PFSK-1 (cell line): ENCODE results near the gene GRIN2A.

Experiments
- POLR2AphosphoS5 ChIP-seq: IDR thresholded peaks from 2 replicates; pipeline ENCODE4 v1.6.1; 2012; ENCODE audit warnings: low read depth, mild to moderate bottlenecking, control low read depth, low read length, moderate library complexity
- SIN3A ChIP-seq: IDR thresholded peaks from 2 replicates; pipeline ENCODE4 v1.6.1; 2012; ENCODE audit warnings: mild to moderate bottlenecking, low read length, moderate library complexity, borderline replicate concordance; ENCODE audit not compliant: insufficient read depth
- TAF1 ChIP-seq: IDR thresholded peaks from 2 replicates; pipeline ENCODE4 v1.6.1; 2012; ENCODE audit warnings: low read length, control low read depth, borderline replicate concordance; ENCODE audit not compliant: insufficient read depth
- TF ChIP-seq, protein P1 (sequence below), 2 experiments: IDR thresholded peaks; 2 replicates each; pipeline versions ENCODE4 v1.6.1 to v1.8.0; 2011 to 2012; ENCODE audit warnings: low read depth in 2 of 2, low read length in 2 of 2, control low read depth in 1 of 2, inconsistent platforms in 1 of 2, mild to moderate bottlenecking in 1 of 2, moderate library complexity in 1 of 2; ENCODE audit not compliant: insufficient read depth in 1 of 2

DNA sequence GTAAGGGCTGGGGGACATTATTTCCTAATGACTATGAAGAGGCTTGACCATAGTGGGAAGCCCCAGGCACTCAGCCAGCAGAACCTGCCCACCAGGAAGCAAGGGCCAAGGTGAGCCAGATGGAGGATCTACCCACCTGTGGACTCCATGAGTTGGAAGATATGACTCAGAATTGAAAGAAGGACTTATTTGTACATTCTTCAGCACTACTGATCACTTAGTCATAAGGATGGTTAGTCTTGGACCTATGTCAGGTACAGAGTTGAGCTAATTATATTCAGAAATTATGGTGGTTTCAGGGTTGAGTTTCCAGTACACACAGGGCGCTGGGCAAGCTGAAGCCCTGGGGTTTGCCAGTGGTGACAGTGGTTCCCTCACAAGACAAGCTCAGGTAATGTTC is 24.0 kb upstream of the GRIN2A start:
- TF ChIP-seq POLR2AphosphoS5 (no peak), SIN3A (no peak), TAF1 (no peak)
- TF ChIP-seq, protein P1, sequence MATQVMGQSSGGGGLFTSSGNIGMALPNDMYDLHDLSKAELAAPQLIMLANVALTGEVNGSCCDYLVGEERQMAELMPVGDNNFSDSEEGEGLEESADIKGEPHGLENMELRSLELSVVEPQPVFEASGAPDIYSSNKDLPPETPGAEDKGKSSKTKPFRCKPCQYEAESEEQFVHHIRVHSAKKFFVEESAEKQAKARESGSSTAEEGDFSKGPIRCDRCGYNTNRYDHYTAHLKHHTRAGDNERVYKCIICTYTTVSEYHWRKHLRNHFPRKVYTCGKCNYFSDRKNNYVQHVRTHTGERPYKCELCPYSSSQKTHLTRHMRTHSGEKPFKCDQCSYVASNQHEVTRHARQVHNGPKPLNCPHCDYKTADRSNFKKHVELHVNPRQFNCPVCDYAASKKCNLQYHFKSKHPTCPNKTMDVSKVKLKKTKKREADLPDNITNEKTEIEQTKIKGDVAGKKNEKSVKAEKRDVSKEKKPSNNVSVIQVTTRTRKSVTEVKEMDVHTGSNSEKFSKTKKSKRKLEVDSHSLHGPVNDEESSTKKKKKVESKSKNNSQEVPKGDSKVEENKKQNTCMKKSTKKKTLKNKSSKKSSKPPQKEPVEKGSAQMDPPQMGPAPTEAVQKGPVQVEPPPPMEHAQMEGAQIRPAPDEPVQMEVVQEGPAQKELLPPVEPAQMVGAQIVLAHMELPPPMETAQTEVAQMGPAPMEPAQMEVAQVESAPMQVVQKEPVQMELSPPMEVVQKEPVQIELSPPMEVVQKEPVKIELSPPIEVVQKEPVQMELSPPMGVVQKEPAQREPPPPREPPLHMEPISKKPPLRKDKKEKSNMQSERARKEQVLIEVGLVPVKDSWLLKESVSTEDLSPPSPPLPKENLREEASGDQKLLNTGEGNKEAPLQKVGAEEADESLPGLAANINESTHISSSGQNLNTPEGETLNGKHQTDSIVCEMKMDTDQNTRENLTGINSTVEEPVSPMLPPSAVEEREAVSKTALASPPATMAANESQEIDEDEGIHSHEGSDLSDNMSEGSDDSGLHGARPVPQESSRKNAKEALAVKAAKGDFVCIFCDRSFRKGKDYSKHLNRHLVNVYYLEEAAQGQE (IDR thresholded peaks at IDR 0.05; ENCODE audit: insufficient read depth in 1 of 2, low read depth in 2 of 2, low read length in 2 of 2), result no peak
